Kidney capillary endothelial cell (primary cell): ENCODE data around the gene PKD1L1.
"Not testable (repeated sequence)": the region's sequence is repeated elsewhere in the genome, so short reads cannot be mapped to it uniquely, and the experiment has no call there.

Source experiments
- DNase-seq: peaks from one replicate; pipeline ENCODE4 v3.0.0-alpha.2; 2018; ENCODE audit warnings: low spot score

The PKD1L1 gene

GRCh38 chr7:47794016-47794415 lies 154.2 kb downstream of the PKD1L1 start:
- DNase-seq: no peak

- not testable (repeated sequence) for DNase-seq
Observed at GRCh38 chr7:47793186-47793585, 155.1 kb downstream of the PKD1L1 start.

- DNase-seq: peak; percentile 33
Observed at GRCh38 chr7:47792521-47793121, 155.6 kb downstream of the PKD1L1 start.

GRCh38 chr7:47791682-47792081 lies 156.6 kb downstream of the PKD1L1 start:
- DNase-seq: no peak

- no peak for DNase-seq
Observed at GRCh38 chr7:47788083-47788482, 160.2 kb downstream of the PKD1L1 start.

GRCh38 chr7:47787249-47788069 lies 160.8 kb downstream of the PKD1L1 start:
- DNase-seq: no peak

- peak; percentile 83 for DNase-seq
Observed at GRCh38 chr7:47786557-47787248, 161.6 kb downstream of the PKD1L1 start.

- no peak for DNase-seq
Observed at GRCh38 chr7:47785923-47786556, 162.2 kb downstream of the PKD1L1 start.

- DNase-seq: peak; percentile 96
Observed at GRCh38 chr7:47783456-47784223, 164.6 kb downstream of the PKD1L1 start.

- DNase-seq: no peak
Observed at GRCh38 chr7:47782792-47783191, 165.5 kb downstream of the PKD1L1 start.

- no peak for DNase-seq
Observed at GRCh38 chr7:47782022-47782421, 166.2 kb downstream of the PKD1L1 start.

- DNase-seq: no peak
Observed at GRCh38 chr7:47780555-47780954, 167.7 kb downstream of the PKD1L1 start.

GRCh38 chr7:47779341-47779771 lies 168.9 kb downstream of the PKD1L1 start:
- no peak for DNase-seq

GRCh38 chr7:47778153-47778661 lies 170.1 kb downstream of the PKD1L1 start:
- no peak for DNase-seq

- no peak for DNase-seq
Observed at GRCh38 chr7:47777531-47778152, 170.6 kb downstream of the PKD1L1 start.

GRCh38 chr7:47776335-47776734 lies 171.9 kb downstream of the PKD1L1 start:
- DNase-seq: no peak

- no peak for DNase-seq
Observed at GRCh38 chr7:47775238-47775637, 173.0 kb downstream of the PKD1L1 start.

GRCh38 chr7:47772492-47772891 lies 175.8 kb downstream of the PKD1L1 start:
- DNase-seq: no peak

GRCh38 chr7:47771990-47772360 lies 176.3 kb downstream of the PKD1L1 start:
- no peak for DNase-seq

- DNase-seq: no peak
Observed at GRCh38 chr7:47771336-47771989, 176.8 kb downstream of the PKD1L1 start.

GRCh38 chr7:47766126-47766525 lies 182.1 kb downstream of the PKD1L1 start:
- no peak for DNase-seq
